CD8-positive, alpha-beta memory T cell (primary cell): ENCODE measurements around the gene RTTN. TPM values are rescaled to one million over a fixed set of nuclear protein-coding genes. Genes with fewer than 3 reads are reported as not detected.

Experiments used
- CTCF ChIA-PET: fragments of 350-600 bp; sonication (Branson Sonifier 250); formaldehyde crosslinking; loops from one replicate; lab custom pipeline; 2021; ENCODE audit warnings: antibody characterized with exemption; lab: Charles Lee
- POLR2A ChIA-PET: fragments of 350-600 bp; sonication (Branson Sonifier 250); formaldehyde crosslinking; loops from one replicate; lab custom pipeline; 2021; ENCODE audit warnings: antibody characterized with exemption; lab: Charles Lee
- DNase-seq, 5 donors: peaks; one replicate each; pipeline versions ENCODE4 v3.0.0 to v3.0.0-alpha.2; 2020 to 2022; ENCODE audit warnings: mixed read lengths in 1 of 5
- H3K27ac ChIP-seq: one replicate; pipeline ENCODE4 v1.7.0; 2013; ENCODE audit warnings: low read depth, mild to moderate bottlenecking, low read length, moderate library complexity
- H3K27me3 ChIP-seq: 2 replicates; pipeline ENCODE4 v1.7.0; 2013; ENCODE audit warnings: low read length, mild to moderate bottlenecking; ENCODE audit not compliant: insufficient read depth, poor library complexity, severe bottlenecking
- H3K36me3 ChIP-seq: 2 replicates; pipeline ENCODE4 v1.7.0; 2013; ENCODE audit warnings: mild to moderate bottlenecking, low read length, moderate library complexity; ENCODE audit not compliant: insufficient read depth
- H3K4me1 ChIP-seq: 2 replicates; pipeline ENCODE4 v1.7.0; 2013; ENCODE audit warnings: mild to moderate bottlenecking, low read length, moderate library complexity; ENCODE audit not compliant: insufficient read depth
- H3K4me3 ChIP-seq: 2 replicates; pipeline ENCODE4 v1.7.0; 2013; ENCODE audit warnings: mild to moderate bottlenecking, low read length
- H3K9me3 ChIP-seq: 2 replicates; pipeline ENCODE4 v1.7.0; 2013; ENCODE audit warnings: mild to moderate bottlenecking, low read length
- H3K27ac Mint-ChIP-seq, 8 donors: one replicate each; pipeline ENCODE4 v1.8.0; 2020 to 2021; ENCODE audit warnings: mixed read lengths in 8 of 8, mild to moderate bottlenecking in 6 of 8, inconsistent platforms in 3 of 8, moderate library complexity in 3 of 8
- H3K27me3 Mint-ChIP-seq, 2 donors: one replicate each; pipeline ENCODE4 v1.8.0; 2020 to 2021; ENCODE audit warnings: mixed read lengths in 2 of 2, mild to moderate bottlenecking in 1 of 2, moderate library complexity in 1 of 2
- H3K36me3 Mint-ChIP-seq, 3 donors: one replicate each; pipeline ENCODE4 v1.8.0; 2020 to 2021; ENCODE audit warnings: mixed read lengths in 3 of 3, inconsistent platforms in 1 of 3, mild to moderate bottlenecking in 1 of 3
- H3K4me1 Mint-ChIP-seq, 3 donors: one replicate each; pipeline ENCODE4 v1.8.0; 2020 to 2021; ENCODE audit warnings: mixed read lengths in 3 of 3, inconsistent platforms in 1 of 3, mild to moderate bottlenecking in 1 of 3
- H3K4me3 Mint-ChIP-seq, 7 donors: one replicate each; pipeline ENCODE4 v1.8.0; 2020 to 2021; ENCODE audit warnings: mixed read lengths in 7 of 7, mild to moderate bottlenecking in 6 of 7, moderate library complexity in 4 of 7, inconsistent platforms in 2 of 7
- H3K9me3 Mint-ChIP-seq, 5 donors: one replicate each; pipeline ENCODE4 v1.8.0; 2020 to 2022; ENCODE audit warnings: mixed read lengths in 5 of 5, mild to moderate bottlenecking in 3 of 5, moderate library complexity in 2 of 5, inconsistent platforms in 1 of 5
- polyA plus RNA-seq: library from polyadenylated mRNA; unstranded; fragments of 300-500 nt; fragmentation: Illumina TruSeq; gene quantifications from one replicate; pipeline ENCODE4 v1.2.3, GENCODE V29; 2021
- total RNA-seq, 2 experiments: library from RNA; stranded (reverse); gene quantifications; one replicate each; pipeline ENCODE4 v1.2.3, GENCODE V29; 2021

The RTTN gene
- total and polyA plus RNA-seq, 3 experiments from 2014 or later: 3.2 to 26.6 (median 24.7) TPM

DNA sequence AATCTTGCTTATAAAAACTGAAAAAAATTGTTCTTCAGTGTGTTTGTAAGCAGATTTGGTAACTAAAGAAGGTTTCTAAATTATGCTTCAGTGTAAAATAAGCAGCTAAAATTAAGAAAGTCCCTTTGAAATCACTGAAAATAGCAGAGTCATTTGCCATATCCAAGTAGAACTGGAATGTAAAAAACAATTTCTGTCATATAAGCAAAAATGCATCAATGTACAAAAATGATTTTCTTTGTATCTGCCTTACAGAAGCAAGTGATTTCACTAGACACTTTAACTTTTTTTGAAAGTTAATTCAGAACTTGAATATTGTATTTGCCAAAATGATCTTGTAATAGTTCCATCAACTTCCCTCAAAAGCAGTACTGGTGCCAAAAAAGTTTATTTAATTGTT, 136.1 kb downstream of the RTTN start:
- Histone ChIP-seq H3K4me3 (no peak overlapping the region), H3K4me1 (no peaks in the 10 kb centered on the region), H3K9me3 (no peaks in the 10 kb centered on the region), H3K27me3 (no peaks in the 10 kb centered on the region), H3K36me3 (no peaks in the 10 kb centered on the region), H3K27ac (no peak overlapping the region)
- Mint-ChIP-seq H3K4me1 (peaks cover 2 to 12% (median 8%) of the 10 kb centered on the region in 3 donors), H3K27ac (no peak overlapping the region), H3K36me3 (peaks cover 7 to 51% (median 12%) of the 10 kb centered on the region in 3 donors), H3K9me3 (no peaks in the 10 kb centered on the region), H3K27me3 (no peaks in the 10 kb centered on the region), H3K4me3 (no peak overlapping the region)
- no peak for DNase-seq
- POLR2A ChIA-PET: no interaction called here
- CTCF ChIA-PET: no interaction called here

DNA sequence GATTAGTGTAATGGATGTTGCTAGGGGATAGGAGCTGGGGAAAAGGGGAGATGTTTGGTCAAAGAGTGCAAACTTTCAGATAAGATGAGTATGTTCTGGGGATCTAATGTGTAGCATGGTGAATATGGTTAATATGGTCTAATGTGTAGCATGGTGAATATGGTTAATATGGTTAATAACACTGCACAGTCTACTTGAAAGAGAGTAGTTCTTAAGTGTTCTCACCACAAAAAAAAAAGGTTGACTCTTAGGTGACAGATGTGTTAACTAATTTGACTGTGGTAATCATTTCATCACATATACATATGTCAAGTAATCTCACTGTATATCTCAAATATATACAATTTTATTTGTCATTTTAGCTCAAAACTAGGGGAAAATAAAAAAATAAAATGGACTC, 136.5 kb downstream of the RTTN start:
- ChIA-PET CTCF (no interaction called here), POLR2A (no interaction called here)
- DNase-seq: no peak
- H3K36me3 Mint-ChIP-seq: peaks cover 7 to 49% (median 12%) of the 10 kb centered on the region in 3 donors
- Histone ChIP-seq H3K4me3 (no peak overlapping the region), H3K36me3 (no peaks in the 10 kb centered on the region), H3K4me1 (no peaks in the 10 kb centered on the region), H3K27me3 (no peaks in the 10 kb centered on the region), H3K9me3 (no peaks in the 10 kb centered on the region), H3K27ac (no peak overlapping the region)
- no peaks in the 10 kb centered on the region for H3K27me3 Mint-ChIP-seq
- no peak overlapping the region for H3K27ac Mint-ChIP-seq
- no peaks in the 10 kb centered on the region for H3K9me3 Mint-ChIP-seq
- H3K4me3 Mint-ChIP-seq: no peak overlapping the region
- peaks cover 2 to 12% (median 8%) of the 10 kb centered on the region in 3 donors for H3K4me1 Mint-ChIP-seq

- Mint-ChIP-seq H3K36me3 (peaks cover 18 to 59% (median 21%) of the 10 kb centered on the region in 3 donors), H3K27me3 (no peaks in the 10 kb centered on the region), H3K9me3 (no peaks in the 10 kb centered on the region), H3K27ac (no peak overlapping the region), H3K4me3 (no peak overlapping the region), H3K4me1 (no peaks in the 10 kb centered on the region)
- Histone ChIP-seq H3K4me1 (no peaks in the 10 kb centered on the region), H3K27me3 (no peaks in the 10 kb centered on the region), H3K36me3 (peaks cover 5% of the 10 kb centered on the region), H3K4me3 (no peak overlapping the region), H3K27ac (no peak overlapping the region), H3K9me3 (no peaks in the 10 kb centered on the region)
- ChIA-PET CTCF (no interaction called here), POLR2A (no interaction called here)
- DNase-seq: no peak
Measured at GRCh38 chr18:70059684-70060083, 145.8 kb downstream of the RTTN start.

DNA sequence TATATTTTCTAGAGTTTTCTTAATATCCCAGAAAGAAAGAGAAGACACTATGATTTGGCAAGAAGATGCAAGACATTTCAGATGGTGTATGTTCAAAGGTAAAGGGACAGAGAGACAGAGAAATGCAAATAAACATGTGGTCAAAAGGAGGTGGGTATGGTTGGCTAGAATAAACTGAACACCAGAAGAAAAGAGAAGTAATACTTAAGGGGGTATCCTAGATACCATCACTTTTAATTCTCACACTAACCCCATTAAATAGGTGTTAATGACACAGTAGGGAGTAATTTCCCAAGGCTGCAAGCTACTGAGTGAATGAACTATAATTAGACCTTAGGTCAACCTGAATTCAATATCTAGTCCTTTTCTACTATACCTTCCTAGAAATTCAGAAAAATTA, 146.6 kb downstream of the RTTN start:
- Mint-ChIP-seq H3K27ac (no peak overlapping the region), H3K27me3 (no peaks in the 10 kb centered on the region), H3K9me3 (no peaks in the 10 kb centered on the region), H3K4me1 (no peaks in the 10 kb centered on the region), H3K36me3 (peaks cover 18 to 58% (median 21%) of the 10 kb centered on the region in 3 donors), H3K4me3 (no peak overlapping the region)
- ChIA-PET CTCF (no interaction called here), POLR2A (no interaction called here)
- H3K27me3 ChIP-seq: no peaks in the 10 kb centered on the region
- no peak overlapping the region for H3K27ac ChIP-seq
- no peaks in the 10 kb centered on the region for H3K4me1 ChIP-seq
- no peaks in the 10 kb centered on the region for H3K9me3 ChIP-seq
- DNase-seq: no peak
- peaks cover 5% of the 10 kb centered on the region for H3K36me3 ChIP-seq
- H3K4me3 ChIP-seq: no peak overlapping the region

DNA sequence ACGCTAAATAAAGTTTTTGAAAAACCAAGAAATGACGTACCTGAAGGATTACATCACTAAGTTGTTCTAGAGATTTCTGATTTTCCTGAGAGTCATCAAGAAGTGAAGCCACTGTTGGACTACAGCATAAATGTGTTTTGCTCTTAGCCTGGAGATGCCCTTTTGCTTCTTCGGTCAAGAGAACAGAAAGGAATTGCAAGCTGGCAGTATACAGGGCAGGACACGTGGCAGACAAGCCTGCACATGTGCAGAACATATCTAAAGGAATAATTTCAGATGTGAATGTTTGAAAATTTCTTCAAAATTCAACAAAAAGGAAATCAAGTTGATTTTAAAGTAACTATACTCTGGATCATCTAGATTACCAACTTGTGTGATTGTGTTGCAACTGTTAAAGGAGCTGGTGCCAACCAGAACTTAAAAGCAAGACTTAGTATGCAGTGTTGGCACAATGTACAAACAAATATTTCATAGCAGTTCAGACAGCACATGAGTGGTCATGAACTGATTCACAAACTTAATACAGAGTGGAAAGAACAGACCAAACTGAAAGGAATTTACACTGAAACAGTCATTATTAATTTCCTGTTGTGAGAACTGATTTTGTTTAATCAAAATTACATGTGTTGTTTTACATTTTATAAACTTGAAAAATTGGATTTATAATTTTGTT, 157.4 kb downstream of the RTTN start:
- Histone ChIP-seq H3K27ac (no peak overlapping the region), H3K9me3 (no peaks in the 10 kb centered on the region), H3K36me3 (peaks cover 6% of the 10 kb centered on the region), H3K4me1 (no peaks in the 10 kb centered on the region), H3K27me3 (no peaks in the 10 kb centered on the region), H3K4me3 (no peak overlapping the region)
- no peak overlapping the region for H3K4me3 Mint-ChIP-seq
- no peaks in the 10 kb centered on the region for H3K27me3 Mint-ChIP-seq
- H3K36me3 Mint-ChIP-seq: peaks cover 16 to 37% (median 18%) of the 10 kb centered on the region in 3 donors
- ChIA-PET POLR2A (no interaction called here), CTCF (no interaction called here)
- no peak overlapping the region for H3K27ac Mint-ChIP-seq
- DNase-seq: no peak
- H3K9me3 Mint-ChIP-seq: no peaks in the 10 kb centered on the region
- peaks cover 0 to 6% (median 0%) of the 10 kb centered on the region in 3 donors for H3K4me1 Mint-ChIP-seq

DNA sequence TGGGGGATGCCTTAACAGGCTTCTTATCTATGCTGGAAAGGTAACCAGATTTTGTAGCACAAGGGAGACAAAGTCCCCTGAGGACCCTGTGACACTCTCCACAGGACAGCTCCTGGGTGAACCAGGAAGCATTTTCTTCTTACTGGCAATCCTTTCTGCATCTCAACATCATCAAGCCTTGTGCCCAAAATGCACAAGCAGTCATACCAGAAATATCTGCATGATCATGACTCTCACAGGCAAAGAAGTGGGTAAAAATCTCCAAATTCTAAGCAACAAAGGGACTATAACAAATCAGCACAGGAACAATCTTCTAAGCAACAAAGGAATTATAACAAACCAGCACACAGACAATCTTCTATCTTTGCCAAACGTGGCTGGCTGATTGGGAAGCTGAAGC, 158.7 kb downstream of the RTTN start:
- Histone ChIP-seq H3K4me1 (no peaks in the 10 kb centered on the region), H3K4me3 (no peak overlapping the region), H3K36me3 (peaks cover 6% of the 10 kb centered on the region), H3K27ac (no peak overlapping the region), H3K9me3 (no peaks in the 10 kb centered on the region), H3K27me3 (no peaks in the 10 kb centered on the region)
- POLR2A ChIA-PET: no interaction called here
- H3K27ac Mint-ChIP-seq: no peak overlapping the region
- no peak for DNase-seq
- H3K27me3 Mint-ChIP-seq: no peaks in the 10 kb centered on the region
- H3K4me3 Mint-ChIP-seq: no peak overlapping the region
- H3K36me3 Mint-ChIP-seq: peaks cover 16 to 43% (median 22%) of the 10 kb centered on the region in 3 donors
- H3K9me3 Mint-ChIP-seq: no peaks in the 10 kb centered on the region
- CTCF ChIA-PET: no interaction called here
- peaks cover 0 to 6% (median 0%) of the 10 kb centered on the region in 3 donors for H3K4me1 Mint-ChIP-seq

- H3K4me3 ChIP-seq: no peak overlapping the region
- Mint-ChIP-seq H3K4me3 (no peak overlapping the region), H3K36me3 (peaks cover 14 to 42% (median 24%) of the 10 kb centered on the region in 3 donors), H3K27ac (no peak overlapping the region), H3K4me1 (peaks cover 0 to 6% (median 0%) of the 10 kb centered on the region in 3 donors), H3K27me3 (no peaks in the 10 kb centered on the region), H3K9me3 (no peaks in the 10 kb centered on the region)
- no peak overlapping the region for H3K27ac ChIP-seq
- DNase-seq: no peak
- H3K36me3 ChIP-seq: peaks cover 4% of the 10 kb centered on the region
- H3K9me3 ChIP-seq: no peaks in the 10 kb centered on the region
- H3K27me3 ChIP-seq: no peaks in the 10 kb centered on the region
- ChIA-PET CTCF (no interaction called here), POLR2A (no interaction called here)
- no peaks in the 10 kb centered on the region for H3K4me1 ChIP-seq
Measured at GRCh38 chr18:70046207-70046606, 159.3 kb downstream of the RTTN start.

- Mint-ChIP-seq H3K27me3 (no peaks in the 10 kb centered on the region), H3K4me1 (peaks cover 0 to 6% (median 0%) of the 10 kb centered on the region in 3 donors), H3K36me3 (peaks cover 0 to 32% (median 10%) of the 10 kb centered on the region in 3 donors), H3K4me3 (no peak overlapping the region), H3K27ac (no peak overlapping the region), H3K9me3 (no peaks in the 10 kb centered on the region)
- no peak overlapping the region for H3K27ac ChIP-seq
- H3K4me3 ChIP-seq: no peak overlapping the region
- ChIA-PET POLR2A (no interaction called here), CTCF (interaction anchor here (1.0 to 1.7 kb wide), 2 partner anchors 59 to 102 kb away, joined by 3 read pairs; no protein-coding TSS in a partner anchor)
- H3K36me3 ChIP-seq: no peaks in the 10 kb centered on the region
- H3K9me3 ChIP-seq: no peaks in the 10 kb centered on the region
- H3K27me3 ChIP-seq: no peaks in the 10 kb centered on the region
- no peak for DNase-seq
- H3K4me1 ChIP-seq: no peaks in the 10 kb centered on the region
Measured at GRCh38 chr18:70044632-70045031, 160.9 kb downstream of the RTTN start.
